GM23248 (cell line): ENCODE data around the gene CAMSAP3. TPM values are rescaled to one million over a fixed set of nuclear protein-coding genes. Genes with fewer than 3 reads are reported as not detected.

Source experiments
- DNase-seq: peaks from one replicate; pipeline ENCODE4 v3.0.0-alpha.2; 2015
- H2AFZ ChIP-seq: fragments of 200-600 bp; sonication (generic); 2 replicates; pipeline ENCODE4 v1.6.1; 2016; ENCODE audit warnings: antibody characterized with exemption
- H3F3A ChIP-seq: fragments of 200-600 bp; sonication (generic); 2 replicates; pipeline ENCODE4 v1.6.1; 2016; ENCODE audit warnings: mild to moderate bottlenecking, antibody characterized with exemption, mixed run types; ENCODE audit not compliant: insufficient read depth
- H3K27ac ChIP-seq: fragments of 200-600 bp; sonication (generic); 2 replicates; pipeline ENCODE4 v1.5.1; 2016; ENCODE audit warnings: mild to moderate bottlenecking
- H3K27me3 ChIP-seq: fragments of 200-600 bp; sonication (generic); replicated peaks from 2 replicates; pipeline ENCODE4 v1.6.1; 2016; ENCODE audit warnings: mild to moderate bottlenecking; ENCODE audit not compliant: insufficient read depth
- H3K36me3 ChIP-seq: fragments of 200-600 bp; sonication (generic); 2 replicates; pipeline ENCODE4 v1.6.1; 2016; ENCODE audit warnings: low read depth, mild to moderate bottlenecking
- H3K4me1 ChIP-seq: fragments of 200-600 bp; sonication (generic); 2 replicates; pipeline ENCODE4 v1.6.1; 2016; ENCODE audit warnings: mild to moderate bottlenecking; ENCODE audit not compliant: insufficient read depth
- H3K4me2 ChIP-seq: fragments of 200-600 bp; sonication (generic); one replicate; pipeline ENCODE4 v1.6.1; 2016; ENCODE audit warnings: mild to moderate bottlenecking; ENCODE audit not compliant: unreplicated experiment
- H3K4me3 ChIP-seq: fragments of 200-600 bp; sonication (generic); 2 replicates; pipeline ENCODE4 v1.5.1; 2016; ENCODE audit warnings: mild to moderate bottlenecking
- H3K79me2 ChIP-seq: fragments of 200-600 bp; sonication (generic); 2 replicates; pipeline ENCODE4 v1.6.1; 2016; ENCODE audit warnings: mild to moderate bottlenecking; ENCODE audit not compliant: insufficient read depth
- H3K9ac ChIP-seq: fragments of 200-600 bp; sonication (generic); 2 replicates; pipeline ENCODE4 v1.6.1; 2016; ENCODE audit warnings: mild to moderate bottlenecking
- H3K9me2 ChIP-seq: fragments of 200-600 bp; sonication (generic); 2 replicates; pipeline ENCODE4 v1.6.1; 2016; ENCODE audit warnings: mixed run types, mild to moderate bottlenecking, moderate library complexity; ENCODE audit not compliant: insufficient read depth
- H3K9me3 ChIP-seq: fragments of 200-600 bp; sonication (generic); one replicate; pipeline ENCODE4 v1.6.1; 2017; ENCODE audit warnings: low read depth
- H4K20me1 ChIP-seq: fragments of 200-600 bp; sonication (generic); 2 replicates; pipeline ENCODE4 v1.6.0; 2016; ENCODE audit not compliant: insufficient read depth
- EZH2 ChIP-seq: fragments of 200-600 bp; sonication (generic); IDR thresholded peaks from 2 replicates; pipeline ENCODE4 v1.6.1; 2018; ENCODE audit warnings: antibody characterized with exemption, mild to moderate bottlenecking; ENCODE audit not compliant: insufficient read depth, poor library complexity, severe bottlenecking
- EZH2phosphoT487 ChIP-seq: fragments of 200-600 bp; sonication (generic); IDR thresholded peaks from 2 replicates; pipeline ENCODE4 v1.6.1; 2018; ENCODE audit warnings: antibody characterized with exemption, moderate library complexity, mild to moderate bottlenecking, low read depth; ENCODE audit not compliant: insufficient read depth
- WGBS, 2 experiments: methylation state at CpG; one replicate each; pipeline ENCODE4 v1.1.6; 2015 to 2017; ENCODE audit warnings: low lambda C conversion rate in 2 of 2, low coverage in 1 of 2; ENCODE audit errors: missing lambda C conversion rate in 2 of 2; 5-methylcytosine and 5-hydroxymethylcytosine counted together
- in situ Hi-C: fragments of 300-500 bp; cut with MboI; formaldehyde crosslinking; loops from 2 replicates; pipeline ENCODE4 v1.15.0; 2020
- polyA plus RNA-seq: library from polyadenylated mRNA; unstranded; fragments of >200 nt; fragmentation: Nextera tagmentation; extraction: Ambion mirVana; gene quantifications from 2 replicates; pipeline ENCODE4 v1.2.1, GENCODE V29; 2016
- total RNA-seq: library from RNA; depleted of rRNA; stranded (reverse); fragments of >200 nt; shearing (Covaris generic); gene quantifications from 2 replicates; pipeline ENCODE4 v1.2.3, GENCODE V29; 2014

Gene CAMSAP3
- total and polyA plus RNA-seq, 2 experiments from 2014 or later = not detected

- Histone ChIP-seq H3F3A (no peaks in the 10 kb centered on the region), H4K20me1 (no peaks in the 10 kb centered on the region), H2AFZ (no peak overlapping the region), H3K9me3 (no peaks in the 10 kb centered on the region), H3K79me2 (no peaks in the 10 kb centered on the region), H3K9ac (no peak overlapping the region), H3K27ac (no peak overlapping the region), H3K36me3 (no peaks in the 10 kb centered on the region), H3K9me2 (no peaks in the 10 kb centered on the region), H3K4me2 (no peak overlapping the region), H3K4me1 (no peaks in the 10 kb centered on the region), H3K27me3 (no peaks in the 10 kb centered on the region; the same call in 1 of the 2 replicates), H3K4me3 (no peak overlapping the region)
- in situ Hi-C loops = no loop called here
- WGBS, 2 experiments = 67 to 76% methylated on average over 6 of the region's 6 CpGs
- no peak for DNase-seq
- no peak for TF ChIP-seq EZH2phosphoT487
- TF ChIP-seq EZH2 = no peak
Observed at GRCh38 chr19:7579182-7579581, 16.5 kb upstream of the CAMSAP3 start.

DNA sequence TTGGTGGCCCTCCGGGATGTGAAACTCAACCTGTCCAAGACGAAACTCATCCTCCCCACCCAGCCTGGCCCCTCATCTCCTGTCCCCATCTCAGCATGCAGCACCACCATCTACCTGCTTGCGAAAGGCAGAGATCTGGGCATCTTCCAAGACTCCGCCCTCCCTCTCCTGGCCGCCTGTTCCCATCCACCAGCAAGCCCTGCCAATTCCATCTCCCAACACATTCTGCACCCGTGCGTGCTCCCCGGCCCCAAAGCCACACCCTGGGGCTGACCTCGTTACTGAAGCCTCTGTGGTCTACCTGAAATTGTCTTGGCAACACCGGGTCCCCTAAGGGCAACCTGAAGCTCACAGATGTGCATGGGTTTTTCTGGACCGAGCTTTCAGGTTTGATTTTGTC is 13.2 kb upstream of the CAMSAP3 start:
- in situ Hi-C loops = no loop called here
- Histone ChIP-seq H3K27ac (no peak overlapping the region), H3K27me3 (peaks cover 5% of the 10 kb centered on the region; the same call in 1 of the 2 replicates), H3K9me2 (no peaks in the 10 kb centered on the region), H3K4me3 (no peak overlapping the region), H3K4me1 (no peaks in the 10 kb centered on the region), H3K9me3 (no peaks in the 10 kb centered on the region), H3K4me2 (no peak overlapping the region), H2AFZ (no peak overlapping the region), H3F3A (no peaks in the 10 kb centered on the region), H4K20me1 (no peaks in the 10 kb centered on the region), H3K36me3 (no peaks in the 10 kb centered on the region), H3K9ac (no peak overlapping the region), H3K79me2 (no peaks in the 10 kb centered on the region)
- TF ChIP-seq EZH2phosphoT487 (no peak), EZH2 (no peak)
- WGBS, 2 experiments = 47 to 49% methylated on average over 11 of the region's 11 CpGs
- DNase-seq = no peak

- H3K36me3 ChIP-seq = no peaks in the 10 kb centered on the region
- H3F3A ChIP-seq = no peaks in the 10 kb centered on the region
- TF ChIP-seq EZH2phosphoT487 (no peak), EZH2 (no peak)
- H3K4me3 ChIP-seq = no peak overlapping the region
- H3K9me3 ChIP-seq = no peaks in the 10 kb centered on the region
- in situ Hi-C loops = no loop called here
- H3K9ac ChIP-seq = no peak overlapping the region
- H4K20me1 ChIP-seq = no peaks in the 10 kb centered on the region
- no peaks in the 10 kb centered on the region for H3K79me2 ChIP-seq
- no peak overlapping the region for H2AFZ ChIP-seq
- no peak overlapping the region for H3K27ac ChIP-seq
- no peaks in the 10 kb centered on the region for H3K9me2 ChIP-seq
- H3K27me3 ChIP-seq = peaks cover 20% of the 10 kb centered on the region
- no peak for DNase-seq
- no peaks in the 10 kb centered on the region for H3K4me1 ChIP-seq
- H3K4me2 ChIP-seq = no peak overlapping the region
- 63 to 64% methylated on average over 7 of the region's 7 CpGs for WGBS, 2 experiments
Observed at GRCh38 chr19:7589822-7590221, 5.8 kb upstream of the CAMSAP3 start.

GRCh38 chr19:7590256-7590655 is 5.4 kb upstream of the CAMSAP3 start:
- Histone ChIP-seq H3K4me3 (no peak overlapping the region), H3F3A (no peaks in the 10 kb centered on the region), H3K9ac (no peak overlapping the region), H3K27ac (no peak overlapping the region), H3K79me2 (no peaks in the 10 kb centered on the region), H3K36me3 (no peaks in the 10 kb centered on the region), H4K20me1 (no peaks in the 10 kb centered on the region), H3K9me3 (no peaks in the 10 kb centered on the region), H3K4me2 (no peak overlapping the region), H3K9me2 (no peaks in the 10 kb centered on the region), H2AFZ (no peak overlapping the region), H3K4me1 (no peaks in the 10 kb centered on the region), H3K27me3 (peaks cover 21% of the 10 kb centered on the region)
- no peak for DNase-seq
- in situ Hi-C loops = no loop called here
- 38 to 40% methylated on average over 7 to 8 of the region's 8 CpGs for WGBS, 2 experiments
- TF ChIP-seq EZH2phosphoT487 (no peak), EZH2 (no peak)

DNA sequence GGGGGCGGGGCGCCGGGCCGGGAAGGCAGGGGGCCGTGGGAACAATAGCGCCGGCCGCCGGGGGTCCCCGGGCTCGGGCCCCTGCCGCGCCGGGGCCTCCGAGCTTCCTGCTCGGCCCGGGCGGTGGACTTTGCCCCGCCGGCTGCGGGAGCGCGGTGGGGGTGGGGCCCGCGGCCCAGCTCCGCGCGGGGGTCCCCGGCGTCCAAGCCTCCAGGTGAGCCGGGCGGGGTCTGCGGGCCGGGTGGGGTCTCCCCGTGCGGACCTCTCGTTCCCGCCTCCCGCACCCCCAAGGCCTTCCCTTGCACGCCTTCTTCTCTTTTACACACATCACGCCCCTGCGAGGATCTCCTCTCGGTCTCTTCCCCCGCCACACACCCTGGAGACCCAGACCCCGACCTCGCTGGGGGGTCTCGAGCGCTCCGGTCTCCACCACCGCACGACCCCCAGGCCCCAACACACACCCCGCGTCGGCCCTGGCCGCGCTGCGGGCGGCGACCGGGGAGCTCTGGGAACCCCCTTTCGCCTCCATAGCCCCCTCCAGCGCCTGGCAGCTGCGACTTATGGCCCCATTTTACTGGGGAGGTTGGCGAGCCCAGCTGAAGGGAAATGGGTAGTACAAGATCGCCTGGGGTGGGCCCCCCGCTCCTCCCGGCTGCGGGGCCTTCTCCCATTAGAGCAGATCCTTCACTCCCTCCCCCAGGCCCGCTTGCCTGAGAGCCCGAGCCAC is 711 bp downstream of the CAMSAP3 start:
- Histone ChIP-seq H3K9me2 (no peaks in the 10 kb centered on the region), H2AFZ (no peak overlapping the region), H3K4me3 (no peak overlapping the region), H3F3A (no peaks in the 10 kb centered on the region), H3K9me3 (no peaks in the 10 kb centered on the region), H3K27me3 (peaks cover 40% of the 10 kb centered on the region), H3K36me3 (no peaks in the 10 kb centered on the region), H3K4me2 (no peak overlapping the region), H3K4me1 (no peaks in the 10 kb centered on the region), H3K79me2 (no peaks in the 10 kb centered on the region), H4K20me1 (no peaks in the 10 kb centered on the region), H3K9ac (no peak overlapping the region), H3K27ac (no peak overlapping the region)
- no peak for DNase-seq
- TF ChIP-seq EZH2phosphoT487 = 0 out of 2 replicates have a peak, but pooled peaks have one; percentile 44
- TF ChIP-seq EZH2 = peak; percentile 70
- in situ Hi-C loops = no loop called here
- WGBS, 2 experiments = 2 to 3% methylated on average over 29 to 35 of the region's 70 CpGs
